ENCODE results near the gene MINAR1. TPM values are rescaled to one million over a fixed set of nuclear protein-coding genes. Genes with fewer than 3 reads are reported as not detected.

The MINAR1 gene
- polyA plus RNA-seq, 1 donor (not counting 4 experiments of a cell fraction or from before 2014, with no cell fraction given): 0.13 TPM

GRCh38 chr15:79479616-79480015 lies 47.5 kb downstream of the MINAR1 start:
- no peak for DNase-seq (ENCODE audit: low read depth, low spot score)
- H3K9me3 ChIP-seq (ENCODE audit: control insufficient read depth, low read depth, low read length): no peaks in the 10 kb centered on the region
- no peak overlapping the region for H2AFZ ChIP-seq (ENCODE audit: control insufficient read depth, low read length)
- no peaks in the 10 kb centered on the region for H3K36me3 ChIP-seq (ENCODE audit: control insufficient read depth in 2 of 2, extremely low read depth in 1 of 2, insufficient read depth in 2 of 2, low read length in 2 of 2)
- no peak overlapping the region for H3K9ac ChIP-seq (ENCODE audit: control insufficient read depth, extremely low read depth, insufficient read depth, low read length)
- no peaks in the 10 kb centered on the region for H3K27me3 ChIP-seq (ENCODE audit: control insufficient read depth, extremely low read depth, insufficient read depth, low read length)
- H3K79me2 ChIP-seq (ENCODE audit: control insufficient read depth, insufficient read depth, low read length): no peaks in the 10 kb centered on the region
- no peaks in the 10 kb centered on the region for H4K20me1 ChIP-seq (ENCODE audit: control insufficient read depth, extremely low read depth, insufficient read depth, low read length)
- no peaks in the 10 kb centered on the region for H3K9me1 ChIP-seq (ENCODE audit: control insufficient read depth, extremely low read depth, insufficient read depth, low read length)
- H3K4me1 ChIP-seq (ENCODE audit: control insufficient read depth, extremely low read depth, insufficient read depth, low read length): no peaks in the 10 kb centered on the region
- no peak overlapping the region for H3K27ac ChIP-seq (ENCODE audit: control insufficient read depth, insufficient read depth, low read length)
- TF ChIP-seq EZH2 (IDR thresholded peaks at IDR 0.05; ENCODE audit: low read length) (no peak), CTCF (optimal IDR thresholded peaks at IDR 0.05 in 1 of 3, IDR thresholded peaks at IDR 0.05 in 1 of 3, conservative IDR thresholded peaks at IDR 0.05 in 1 of 3; ENCODE audit: extremely low read depth in 1 of 3, insufficient read depth in 2 of 3, low read length in 3 of 3) (no peak)
- no peak overlapping the region for H3K4me2 ChIP-seq (ENCODE audit: control insufficient read depth, extremely low read depth, insufficient read depth, low read depth, low read length)
- dilution Hi-C loops (cut with MboI; ENCODE audit: extremely low pct_ligation_motif_present, low sequenced_read_pairs): no loop called here
- FAIRE-seq: no peak
- no peak overlapping the region for H3K4me3 ChIP-seq (ENCODE audit: control insufficient read depth in 2 of 3, extremely low read depth in 1 of 3, insufficient read depth in 2 of 3, low read depth in 1 of 3, low read length in 3 of 3)

GRCh38 chr15:79481793-79482192 lies 49.7 kb downstream of the MINAR1 start:
- dilution Hi-C loops (cut with MboI; ENCODE audit: extremely low pct_ligation_motif_present, low sequenced_read_pairs): no loop called here
- no peaks in the 10 kb centered on the region for H3K9me1 ChIP-seq (ENCODE audit: control insufficient read depth, extremely low read depth, insufficient read depth, low read length)
- no peak overlapping the region for H3K27ac ChIP-seq (ENCODE audit: control insufficient read depth, insufficient read depth, low read length)
- H3K9me3 ChIP-seq (ENCODE audit: control insufficient read depth, low read depth, low read length): no peaks in the 10 kb centered on the region
- H3K9ac ChIP-seq (ENCODE audit: control insufficient read depth, extremely low read depth, insufficient read depth, low read length): no peak overlapping the region
- TF ChIP-seq CTCF (optimal IDR thresholded peaks at IDR 0.05 in 1 of 3, IDR thresholded peaks at IDR 0.05 in 1 of 3, conservative IDR thresholded peaks at IDR 0.05 in 1 of 3; ENCODE audit: extremely low read depth in 1 of 3, insufficient read depth in 2 of 3, low read length in 3 of 3) (no peak), EZH2 (IDR thresholded peaks at IDR 0.05; ENCODE audit: low read length) (no peak)
- H3K4me2 ChIP-seq (ENCODE audit: control insufficient read depth, extremely low read depth, insufficient read depth, low read depth, low read length): no peak overlapping the region
- H3K4me3 ChIP-seq (ENCODE audit: control insufficient read depth in 2 of 3, extremely low read depth in 1 of 3, insufficient read depth in 2 of 3, low read depth in 1 of 3, low read length in 3 of 3): no peak overlapping the region
- H4K20me1 ChIP-seq (ENCODE audit: control insufficient read depth, extremely low read depth, insufficient read depth, low read length): no peaks in the 10 kb centered on the region
- no peaks in the 10 kb centered on the region for H3K79me2 ChIP-seq (ENCODE audit: control insufficient read depth, insufficient read depth, low read length)
- no peaks in the 10 kb centered on the region for H3K27me3 ChIP-seq (ENCODE audit: control insufficient read depth, extremely low read depth, insufficient read depth, low read length)
- FAIRE-seq (no peak), DNase-seq (ENCODE audit: low read depth, low spot score) (no peak)
- H3K36me3 ChIP-seq (ENCODE audit: control insufficient read depth in 2 of 2, extremely low read depth in 1 of 2, insufficient read depth in 2 of 2, low read length in 2 of 2): no peaks in the 10 kb centered on the region
- H2AFZ ChIP-seq (ENCODE audit: control insufficient read depth, low read length): no peak overlapping the region
- no peaks in the 10 kb centered on the region for H3K4me1 ChIP-seq (ENCODE audit: control insufficient read depth, extremely low read depth, insufficient read depth, low read length)

Other genes with a start within 250 kb of the MINAR1 start
- gene ANKRD34C, start 149.6 kb upstream of the MINAR1 start, polyA plus RNA-seq: not detected in 3 replicates
- gene TMED3, start 121.2 kb upstream of the MINAR1 start, polyA plus RNA-seq: 137 to 203 TPM (median 144 TPM) in 3 replicates